GM12878 (cell line): ENCODE measurements around the gene PPP1CA. TPM values are rescaled to one million over a fixed set of nuclear protein-coding genes. Genes with fewer than 3 reads are reported as not detected.
A peak's percentile ranks its signal among the peaks of the same experiment; 100 is the strongest.

Source experiments
- ATAC-seq: fragments of 200-7000 bp; cut with Tn5 transposase; 3 replicates; pipeline ENCODE4 v1.9.1; 2020; ENCODE audit warnings: mild to moderate bottlenecking, moderate library complexity
- BruUV-seq: library from RNA; stranded (reverse); fragments of 400-500 nt; replicated peaks from 2 replicates; lab custom pipeline; 2021; lab: Mats Ljungman, UMichigan
- CTCF ChIA-PET: fragments of 300-600 bp; sonication (Branson Sonifier 250); formaldehyde crosslinking; extraction: SDS; loops from one replicate; lab custom pipeline; 2021; ENCODE audit warnings: inconsistent platforms; lab: Yijun Ruan, JAX
- POLR2A ChIA-PET: fragments of 350-600 bp; formaldehyde crosslinking; extraction: SDS; loops from one replicate; lab custom pipeline; 2021; ENCODE audit warnings: inconsistent platforms; lab: Charles Lee
- RAD21 ChIA-PET: fragments of 300-600 bp; sonication (Branson Sonifier 250); formaldehyde crosslinking; loops from one replicate; lab custom pipeline; 2023; ENCODE audit warnings: antibody characterized with exemption; ENCODE audit not compliant: unreplicated experiment; lab: Charles Lee
- SMC1A ChIA-PET: fragments of 300-600 bp; sonication (Branson Sonifier 250); formaldehyde crosslinking; loops from one replicate; lab custom pipeline; 2023; ENCODE audit not compliant: unreplicated experiment, uncharacterized antibody; lab: Charles Lee
- DNase-seq: peaks from one replicate; pipeline ENCODE4 v3.0.0-alpha.2; 2011; ENCODE audit warnings: low read depth, low spot score
- FAIRE-seq: peaks from 3 replicates; lab custom pipeline; 2011; peaks lifted over from hg19 to GRCh38; lab: Jason Lieb, UNC
- H2AFZ ChIP-seq: 2 replicates; pipeline ENCODE4 v1.6.0; 2011; ENCODE audit warnings: low read depth, low read length, control low read depth; ENCODE audit not compliant: control insufficient read depth
- H3K27ac ChIP-seq: 2 replicates; pipeline ENCODE4 v1.5.1; 2011; ENCODE audit warnings: control low read depth; ENCODE audit not compliant: control insufficient read depth, insufficient read depth
- H3K27me3 ChIP-seq, 2 experiments: replicated peaks in 1 of 2; 2 replicates each; pipeline versions ENCODE4 v1.6.0 to v1.6.1; 2011; ENCODE audit warnings: low read length in 1 of 2; ENCODE audit not compliant: control insufficient read depth in 2 of 2, insufficient read depth in 2 of 2
- H3K36me3 ChIP-seq, 2 experiments: 2 replicates each; pipeline ENCODE4 v1.5.1; 2011; ENCODE audit warnings: low read length in 1 of 2; ENCODE audit not compliant: control insufficient read depth in 2 of 2, insufficient read depth in 2 of 2
- H3K4me1 ChIP-seq: 2 replicates; pipeline ENCODE4 v1.6.1; 2011; ENCODE audit warnings: mild to moderate bottlenecking, low read length, moderate library complexity, mixed read lengths; ENCODE audit not compliant: control insufficient read depth, insufficient read depth
- H3K4me2 ChIP-seq: 2 replicates; pipeline ENCODE4 v1.6.0; 2011; ENCODE audit warnings: control low read depth; ENCODE audit not compliant: control insufficient read depth, insufficient read depth
- H3K4me3 ChIP-seq: fragments of 200-600 bp; sonication (generic); 2 replicates; pipeline ENCODE4 v1.5.1; 2016
- H3K79me2 ChIP-seq: 2 replicates; pipeline ENCODE4 v1.6.0; 2011; ENCODE audit warnings: low read length; ENCODE audit not compliant: control insufficient read depth, insufficient read depth
- H3K9ac ChIP-seq: 2 replicates; pipeline ENCODE4 v1.8.0; 2011; ENCODE audit warnings: low read length, control low read depth, mixed read lengths; ENCODE audit not compliant: control insufficient read depth, insufficient read depth
- H3K9me3 ChIP-seq: replicated peaks from 3 replicates; pipeline ENCODE4 v1.5.1; 2011; ENCODE audit warnings: mild to moderate bottlenecking, low read length; ENCODE audit not compliant: control insufficient read depth, insufficient read depth
- H4K20me1 ChIP-seq: 2 replicates; pipeline ENCODE4 v1.6.0; 2011; ENCODE audit not compliant: control insufficient read depth, insufficient read depth
- BACH1 ChIP-seq: fragments of 450-650 bp; IDR thresholded peaks from 2 replicates; pipeline ENCODE4 v1.6.1; 2017; ENCODE audit warnings: mild to moderate bottlenecking, borderline replicate concordance
- CBX5 ChIP-seq: sonication (generic); IDR thresholded peaks from 2 replicates; pipeline ENCODE4 v1.6.1; 2016; ENCODE audit warnings: low read depth, moderate library complexity, mild to moderate bottlenecking, inconsistent platforms
- CREM ChIP-seq: IDR thresholded peaks from 2 replicates; pipeline ENCODE4 v1.6.1; 2014; ENCODE audit warnings: antibody characterized with exemption, low read depth
- FOXK2 ChIP-seq: fragments of 450-650 bp; IDR thresholded peaks from 2 replicates; pipeline ENCODE4 v1.6.1; 2017; ENCODE audit warnings: mild to moderate bottlenecking, moderate library complexity
- HCFC1 ChIP-seq: fragments of 150-350 bp; IDR thresholded peaks from 2 replicates; pipeline ENCODE4 v1.6.1; 2014; ENCODE audit warnings: low read length
- MYC ChIP-seq: IDR thresholded peaks from 2 replicates; pipeline ENCODE4 v1.6.1; 2011; ENCODE audit warnings: mild to moderate bottlenecking, low read length, moderate library complexity, inconsistent platforms; ENCODE audit not compliant: insufficient read depth, insufficient replicate concordance, insufficient read length, severe bottlenecking
- POLR2A ChIP-seq: IDR thresholded peaks from 2 replicates; pipeline ENCODE4 v1.6.1; 2011; ENCODE audit warnings: low read depth, mild to moderate bottlenecking, low read length
- POLR2AphosphoS2 ChIP-seq: IDR thresholded peaks from 2 replicates; pipeline ENCODE4 v1.6.1; 2011; ENCODE audit warnings: low read depth, mild to moderate bottlenecking, low read length, improper control_type of control experiment, moderate library complexity
- PRDM15 ChIP-seq: fragments of 450-650 bp; formaldehyde crosslinking; IDR thresholded peaks from 2 replicates; pipeline ENCODE4 v1.4.0; 2020; ENCODE audit warnings: mild to moderate bottlenecking, moderate library complexity
- RAD21 ChIP-seq: IDR thresholded peaks from 2 replicates; pipeline ENCODE4 v1.6.1; 2011; ENCODE audit warnings: mild to moderate bottlenecking, low read depth, low read length, moderate library complexity; ENCODE audit not compliant: insufficient read depth
- RFX5 ChIP-seq: IDR thresholded peaks from 2 replicates; pipeline ENCODE4 v1.6.1; 2011; ENCODE audit warnings: low read depth, low read length, improper control_type of control experiment
- TAF1 ChIP-seq: IDR thresholded peaks from 2 replicates; pipeline ENCODE4 v1.6.1; 2011; ENCODE audit warnings: mild to moderate bottlenecking, low read depth, low read length, borderline replicate concordance
- WRNIP1 ChIP-seq: IDR thresholded peaks from 2 replicates; pipeline ENCODE4 v1.6.1; 2011; ENCODE audit warnings: low read depth, low read length, improper control_type of control experiment, borderline replicate concordance
- ZNF592 ChIP-seq: fragments of 450-650 bp; IDR thresholded peaks from 2 replicates; pipeline ENCODE4 v1.6.1; 2017; ENCODE audit warnings: mild to moderate bottlenecking, moderate library complexity
- WGBS: methylation state at CpG from one replicate; pipeline ENCODE4 v1.1.6; 2016; ENCODE audit warnings: low lambda C conversion rate; ENCODE audit not compliant: insufficient replicate concordance, insufficient coverage; ENCODE audit errors: missing lambda C conversion rate; 5-methylcytosine and 5-hydroxymethylcytosine counted together
- in situ Hi-C: fragments of 300-500 bp; cut with MboI; formaldehyde crosslinking; loops from 9 replicates; pipeline ENCODE4 v1.14.3; 2018; ENCODE audit warnings: mixed read lengths
- intact Hi-C: fragments of 100-400 bp; cut with micrococcal nuclease; formaldehyde crosslinking; loops from one replicate; pipeline ENCODE4 v1.14.2; 2022; ENCODE audit not compliant: unreplicated experiment
- polyA plus RNA-seq, 11 experiments: library from polyadenylated mRNA; depleted of rRNA in 4 of 11; unstranded in 6 of 11; stranded (reverse) in 5 of 11; fragments of >200 nt; fragmentation: Nextera tagmentation in 4 of 11; fragmentation: Illumina TruSeq in 1 of 11; extraction: Ambion mirVana in 4 of 11; extraction: Trizol in 1 of 11; gene quantifications; 1 replicate in 1 of 11; 2 replicates in 10 of 11; pipeline versions ENCODE4 v1.2.1 to v1.2.3, GENCODE V29; 2011 to 2016; ENCODE audit warnings: inconsistent platforms in 2 of 11, missing spikeins in 2 of 11, low read depth in 1 of 11
- total RNA-seq, 4 experiments: library from RNA; depleted of rRNA in 3 of 4; stranded (reverse); fragments of >200 nt in 3 of 4; fragmentation: Illumina TruSeq in 1 of 4; extraction: Trizol in 1 of 4; gene quantifications; 2 replicates each; pipeline versions ENCODE4 v1.2.1 to v1.2.3, GENCODE V29; 2013 to 2021

The PPP1CA gene
- total and polyA plus RNA-seq, 10 of the 15 experiments (the other 5 are each of a cell fraction or from before 2014, with no cell fraction given) = 26.4 to 458 (median 240) TPM

- Histone ChIP-seq H3K36me3 (peaks cover 22 to 24% of the 10 kb centered on the region in 2 experiments), H3K4me1 (peaks cover 38% of the 10 kb centered on the region), H3K9ac (peak overlapping the region; percentile 95), H3K79me2 (peaks cover 56% of the 10 kb centered on the region), H3K4me2 (peak overlapping the region; percentile 98), H2AFZ (no peak overlapping the region), H3K27me3 (no peaks in the 10 kb centered on the region), H3K4me3 (peak overlapping the region; percentile 80), H4K20me1 (no peaks in the 10 kb centered on the region; the same call in 1 of the 2 replicates), H3K9me3 (no peaks in the 10 kb centered on the region; the same call in 2 of the 3 replicates), H3K27ac (peak overlapping the region; percentile 94)
- CTCF ChIA-PET = interaction anchor here (1.0 to 5.0 kb wide), 17 partner anchors 11 to 162 kb away, joined by 3 to 53 read pairs (median 9); partner anchors contain the start of genes AIP, CDK2AP2, PITPNM1 and PTPRCAP
- RAD21 ChIA-PET = interaction anchor here (1.0 to 6.4 kb wide), 20 partner anchors 8 to 248 kb away, joined by 3 to 112 read pairs (median 10); partner anchors contain the start of genes AIP, PITPNM1, POLD4 and PTPRCAP
- BruUV-seq = no TSS peak
- ATAC-seq = no peak
- no peak for TF ChIP-seq FOXK2
- no peak for TF ChIP-seq WRNIP1
- TF ChIP-seq RAD21 = no peak
- TF ChIP-seq MYC = no peak
- peak; percentile 53; the same call in 1 of the 2 replicates for TF ChIP-seq POLR2A
- no peak for TF ChIP-seq CBX5
- no peak for TF ChIP-seq BACH1
- TF ChIP-seq ZNF592 = no peak
- TF ChIP-seq RFX5 = no peak
- TF ChIP-seq TAF1 = no peak
- no peak for TF ChIP-seq HCFC1
- peak; percentile 43; the same call in 1 of the 2 replicates for TF ChIP-seq POLR2AphosphoS2
- no peak for TF ChIP-seq CREM
- no peak for TF ChIP-seq PRDM15
- POLR2A ChIA-PET = interaction anchor here (1.0 to 7.3 kb wide), 14 partner anchors 8 to 160 kb away, joined by 3 to 112 read pairs (median 28); partner anchors contain the start of genes AIP, POLD4, PTPRCAP and RAD9A
- DNase-seq = no peak
- SMC1A ChIA-PET = interaction anchor here (0.8 to 5.7 kb wide), 13 partner anchors 8 to 70 kb away, joined by 3 to 46 read pairs (median 6); partner anchors contain the start of genes PTPRCAP, RAD9A, RPS6KB2 and TMEM134
- 19% methylated on average over 23 of the region's 23 CpGs for WGBS
- in situ Hi-C loops (no loop called here), intact Hi-C loops (loop anchor here (2.0 to 5.0 kb wide), 2 partner anchors 37 to 68 kb away; partner anchors contain the start of genes PTPRCAP and TMEM134)
- FAIRE-seq = no peak
Measured at GRCh38 chr11:67400251-67400941, 1.3 kb downstream of the PPP1CA start.
